GM19397 (cell line): ENCODE measurements around the gene FBXL13.
"Not testable (repeated sequence)": the region's sequence is repeated elsewhere in the genome, so short reads cannot be mapped to it uniquely, and the experiment has no call there.

Source experiments
- ATAC-seq: cut with Tn5 transposase; IDR thresholded peaks from one replicate; pipeline ENCODE4 v1.9.1; 2021; ENCODE audit warnings: mild to moderate bottlenecking, moderate library complexity; ENCODE audit not compliant: unreplicated experiment

The FBXL13 gene

DNA sequence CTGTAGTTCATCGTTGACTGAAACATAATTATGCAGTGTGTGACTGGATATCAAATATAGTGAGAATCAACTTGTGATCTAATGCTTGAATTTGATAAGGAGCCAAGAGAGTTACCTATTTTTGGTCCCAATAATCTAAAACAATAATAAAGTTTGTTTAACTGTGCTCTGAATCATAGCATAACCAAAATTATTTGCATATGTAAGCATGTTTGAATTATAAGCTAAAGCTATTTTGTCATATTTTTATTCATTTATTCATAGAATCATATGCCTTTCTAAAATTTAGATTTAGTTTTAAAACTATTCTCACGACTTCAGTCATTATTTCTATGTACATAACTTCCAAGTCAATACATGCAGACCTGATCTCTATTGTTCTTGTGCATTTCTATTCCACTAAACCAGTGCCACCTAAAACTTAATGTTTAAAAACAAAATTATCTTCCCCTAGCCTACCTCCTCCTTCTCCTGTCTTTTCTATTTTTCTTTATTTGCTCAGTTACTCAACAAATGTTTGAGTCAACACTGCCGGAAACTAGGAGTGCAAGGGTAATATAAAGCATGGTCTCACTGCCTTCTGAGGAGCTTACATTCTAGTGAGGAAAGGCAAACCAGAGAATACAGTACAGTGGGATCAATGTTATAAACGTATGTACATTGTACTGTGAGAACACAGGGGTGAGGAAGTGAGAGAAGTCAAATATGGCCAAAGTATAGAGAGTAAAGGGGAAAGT is 284.1 kb downstream of the FBXL13 start:
- ATAC-seq, result not testable (repeated sequence)

DNA sequence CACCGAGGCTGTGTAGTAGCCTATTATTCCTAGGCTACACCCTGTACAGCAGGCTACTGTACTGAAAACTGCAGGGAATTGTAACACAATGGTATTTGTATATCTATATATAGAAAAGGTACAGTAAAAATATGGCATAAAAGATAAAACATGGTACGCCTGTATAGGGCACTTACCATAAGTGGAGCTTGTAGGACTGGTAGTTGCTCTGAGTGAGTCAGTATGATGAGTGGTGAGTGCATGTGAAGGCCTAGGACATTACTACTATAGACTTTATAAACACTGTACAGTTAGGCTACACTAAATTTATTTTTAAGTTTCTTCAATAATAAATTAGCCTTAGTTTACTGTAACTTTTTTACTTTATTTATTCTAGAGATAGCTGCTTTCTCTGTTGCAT is 285.8 kb downstream of the FBXL13 start:
- ATAC-seq, result not testable (repeated sequence)

DNA sequence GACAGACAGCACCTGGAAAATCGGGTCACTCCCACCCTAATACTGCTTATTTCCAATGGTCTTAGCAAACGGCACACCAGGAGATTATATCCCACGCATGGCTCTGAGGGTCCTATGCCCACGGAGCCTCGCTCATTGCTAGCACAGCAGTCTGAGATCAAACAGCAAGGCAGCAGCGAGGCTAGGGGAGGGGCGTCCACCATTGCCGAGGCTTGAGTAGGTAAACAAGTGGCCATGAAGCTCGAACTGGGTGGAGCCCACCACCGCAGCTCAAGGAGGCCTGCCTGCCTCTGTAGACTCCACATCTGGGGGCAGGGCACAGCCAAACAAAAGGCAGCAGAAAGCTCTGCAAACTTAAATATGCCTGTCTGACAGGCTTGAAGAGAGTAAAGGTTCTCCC is 293.7 kb downstream of the FBXL13 start:
- ATAC-seq, result not testable (repeated sequence)

DNA sequence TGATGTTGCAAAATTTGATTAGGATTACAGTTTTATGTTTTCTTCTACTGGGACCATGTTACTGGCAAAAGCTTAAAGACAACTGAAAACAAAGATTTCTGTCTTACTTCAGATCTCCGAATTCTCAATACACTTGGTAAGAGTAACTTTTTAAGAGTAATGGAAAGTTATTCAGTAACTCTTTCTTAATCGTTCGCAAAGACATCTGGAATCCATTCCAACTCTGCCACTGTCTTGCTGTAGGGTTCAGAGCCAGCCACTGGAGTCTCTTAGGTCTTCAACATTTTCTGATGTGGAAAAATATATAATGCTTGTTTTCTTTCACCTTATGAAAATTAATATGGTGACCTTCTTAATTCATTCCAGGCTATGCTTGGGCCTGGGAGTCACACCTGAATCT is 295.9 kb downstream of the FBXL13 start:
- ATAC-seq, result not testable (repeated sequence)

DNA sequence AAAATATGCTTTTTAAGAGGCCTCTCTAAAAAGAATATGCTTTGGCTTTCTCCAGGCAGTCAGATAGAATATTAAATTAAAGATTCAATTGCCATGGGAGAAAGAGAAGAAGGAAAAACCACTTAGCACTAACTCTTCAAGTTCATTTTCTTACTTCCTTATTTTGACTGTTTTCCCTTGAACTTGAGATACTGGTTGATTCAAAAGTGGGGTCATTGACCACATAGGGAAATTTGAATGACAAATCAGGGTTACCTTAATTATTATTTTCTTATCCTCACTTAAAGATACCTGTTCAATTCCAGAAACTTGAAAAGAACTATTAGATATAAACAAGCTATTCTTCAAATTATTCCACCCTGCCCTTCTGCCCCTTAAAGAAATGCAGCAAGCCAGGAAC is 298.4 kb downstream of the FBXL13 start:
- ATAC-seq, result not testable (repeated sequence)

DNA sequence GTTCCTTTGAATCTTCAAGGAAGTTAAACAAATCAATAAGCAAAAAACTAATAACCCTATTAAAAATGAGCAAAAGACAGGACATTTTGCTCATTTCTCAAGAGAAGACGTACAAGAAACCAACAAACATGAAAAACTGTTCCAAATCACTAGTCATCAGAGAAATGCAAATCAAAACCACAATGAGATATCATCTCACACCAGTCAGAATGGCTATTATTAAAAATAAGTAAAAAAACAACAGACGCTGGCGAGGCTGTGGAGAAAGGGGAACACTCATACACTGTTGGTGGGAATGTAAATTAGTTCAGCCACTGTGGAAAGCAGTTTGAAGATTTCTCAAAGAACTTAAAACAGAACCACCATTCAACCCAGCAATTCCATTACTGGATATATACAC is 304.1 kb downstream of the FBXL13 start:
- peak; percentile 74 for ATAC-seq

DNA sequence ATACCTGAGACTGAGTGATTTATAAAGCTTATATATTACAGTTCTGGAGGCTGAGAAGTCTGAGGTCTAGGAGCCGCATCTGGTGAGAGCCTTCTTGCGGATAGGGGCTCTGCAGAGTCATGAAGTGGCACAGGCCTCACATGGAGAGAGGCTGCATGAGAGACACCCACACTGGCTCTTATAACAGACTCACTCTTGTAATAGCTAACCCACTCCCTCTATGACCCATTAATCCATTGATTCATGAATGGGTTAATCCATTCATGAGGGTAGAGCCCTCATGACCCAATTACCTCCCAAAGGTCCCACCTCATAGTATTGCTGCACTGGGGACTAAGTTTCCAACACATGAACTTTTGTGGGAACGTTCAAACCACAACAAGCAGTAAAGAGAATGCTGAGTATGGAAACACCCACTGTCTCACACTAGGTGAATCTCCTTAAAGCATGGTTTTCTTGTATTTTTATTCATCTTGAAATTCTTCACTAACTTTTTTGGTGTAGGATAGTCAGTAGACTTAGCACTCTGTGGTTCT is 304.9 kb downstream of the FBXL13 start:
- ATAC-seq, result not testable (repeated sequence)

DNA sequence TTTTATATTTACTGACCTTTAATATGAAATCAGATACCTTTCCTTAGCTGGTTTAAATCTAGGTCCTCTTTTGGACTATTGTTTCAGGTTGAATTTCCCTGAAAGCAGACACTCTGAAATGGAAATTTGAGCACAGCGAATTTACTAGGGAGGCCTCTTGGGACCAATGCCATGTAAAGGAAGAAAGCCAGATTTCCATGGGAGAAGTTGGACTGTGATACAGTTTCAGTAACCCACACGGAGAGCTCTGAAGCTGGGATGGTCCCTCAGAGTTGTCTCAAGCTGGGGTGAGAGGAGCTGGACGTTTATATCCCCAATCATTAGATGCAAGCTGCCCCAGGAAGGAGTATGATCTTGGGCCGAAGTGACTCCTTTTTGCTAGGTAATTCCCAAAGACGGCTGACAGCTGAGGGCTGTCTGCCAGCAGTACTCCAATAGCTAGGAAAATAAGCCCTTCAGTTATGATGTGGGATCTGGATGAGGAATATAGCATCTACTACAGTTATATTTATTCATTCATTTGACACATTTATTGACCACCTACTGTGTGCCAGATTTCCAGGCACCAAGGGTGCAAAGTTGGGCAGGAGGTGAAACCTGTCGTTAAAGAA is 311.2 kb downstream of the FBXL13 start:
- not testable (repeated sequence) for ATAC-seq
